Cardiac muscle cell (in vitro differentiated cells and primary cell): ENCODE results near the gene ESPN. TPM values are rescaled to one million over a fixed set of nuclear protein-coding genes. Genes with fewer than 3 reads are reported as not detected.

Experiments
- DNase-seq, 2 donors: peaks; one replicate each; pipeline versions ENCODE4 v3.0.0 to v3.0.0-alpha.2; 2010 to 2017; ENCODE audit warnings: low read depth in 1 of 2, low spot score in 1 of 2
- H3K27ac ChIP-seq: fragments of 200-600 bp; sonication (generic); 2 replicates; pipeline ENCODE4 v1.5.1; 2016
- H3K27me3 ChIP-seq: fragments of 200-600 bp; sonication (generic); 2 replicates; pipeline ENCODE4 v1.6.0; 2016; ENCODE audit warnings: control low read depth
- H3K36me3 ChIP-seq: fragments of 200-600 bp; sonication (generic); 2 replicates; pipeline ENCODE4 v1.5.1; 2016; ENCODE audit warnings: control low read depth
- H3K4me1 ChIP-seq: fragments of 200-600 bp; sonication (generic); 2 replicates; pipeline ENCODE4 v1.8.1; 2017; ENCODE audit warnings: low read depth, mild to moderate bottlenecking, mixed run types
- H3K4me3 ChIP-seq: fragments of 200-600 bp; sonication (generic); 2 replicates; pipeline ENCODE4 v1.5.1; 2016; ENCODE audit warnings: mild to moderate bottlenecking
- H3K9me3 ChIP-seq: fragments of 200-600 bp; sonication (generic); 2 replicates; pipeline ENCODE4 v1.5.1; 2017; ENCODE audit warnings: low read depth, mild to moderate bottlenecking, control low read depth
- polyA plus RNA-seq: library from polyadenylated mRNA; unstranded; fragments of >200 nt; fragmentation: Nextera tagmentation; extraction: Ambion mirVana; gene quantifications from 2 replicates; pipeline ENCODE4 v1.2.1, GENCODE V29; 2016
- total RNA-seq: library from RNA; depleted of rRNA; stranded (reverse); fragments of >200 nt; gene quantifications from 2 replicates; pipeline ENCODE4 v1.2.3, GENCODE V29; 2016
- TF ChIP-seq, protein P1 (sequence below): IDR thresholded peaks from 2 replicates; pipeline ENCODE4 v1.5.1; 2012; ENCODE audit warnings: low read depth, mild to moderate bottlenecking, low read length

ESPN gene
- total and polyA plus RNA-seq, 2 experiments from 2014 or later: 8.0 to 18.1 TPM

DNA sequence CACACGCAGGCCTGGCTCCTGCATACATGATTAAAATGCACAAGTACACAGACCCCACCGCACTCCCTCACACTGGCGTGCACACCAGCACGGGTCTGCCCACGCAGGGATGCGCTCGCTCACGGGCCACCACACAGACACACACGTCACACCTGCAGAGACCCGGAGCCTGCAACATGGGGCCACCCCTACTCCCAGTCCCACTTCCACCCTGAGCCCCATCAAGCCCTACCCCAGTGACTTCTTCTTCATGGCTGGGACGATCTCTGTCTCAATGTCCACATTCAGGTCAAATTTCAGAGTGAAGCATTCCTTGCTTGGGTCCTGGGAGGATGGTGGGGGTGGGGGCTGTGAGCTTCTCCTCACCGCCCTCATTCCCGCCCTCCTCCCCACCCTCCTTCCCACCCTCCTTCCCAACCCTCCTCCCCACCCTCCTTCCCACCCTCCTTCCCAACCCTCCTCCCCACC is 50.3 kb downstream of the ESPN start:
- TF ChIP-seq, protein P1, sequence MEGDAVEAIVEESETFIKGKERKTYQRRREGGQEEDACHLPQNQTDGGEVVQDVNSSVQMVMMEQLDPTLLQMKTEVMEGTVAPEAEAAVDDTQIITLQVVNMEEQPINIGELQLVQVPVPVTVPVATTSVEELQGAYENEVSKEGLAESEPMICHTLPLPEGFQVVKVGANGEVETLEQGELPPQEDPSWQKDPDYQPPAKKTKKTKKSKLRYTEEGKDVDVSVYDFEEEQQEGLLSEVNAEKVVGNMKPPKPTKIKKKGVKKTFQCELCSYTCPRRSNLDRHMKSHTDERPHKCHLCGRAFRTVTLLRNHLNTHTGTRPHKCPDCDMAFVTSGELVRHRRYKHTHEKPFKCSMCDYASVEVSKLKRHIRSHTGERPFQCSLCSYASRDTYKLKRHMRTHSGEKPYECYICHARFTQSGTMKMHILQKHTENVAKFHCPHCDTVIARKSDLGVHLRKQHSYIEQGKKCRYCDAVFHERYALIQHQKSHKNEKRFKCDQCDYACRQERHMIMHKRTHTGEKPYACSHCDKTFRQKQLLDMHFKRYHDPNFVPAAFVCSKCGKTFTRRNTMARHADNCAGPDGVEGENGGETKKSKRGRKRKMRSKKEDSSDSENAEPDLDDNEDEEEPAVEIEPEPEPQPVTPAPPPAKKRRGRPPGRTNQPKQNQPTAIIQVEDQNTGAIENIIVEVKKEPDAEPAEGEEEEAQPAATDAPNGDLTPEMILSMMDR: no peak
- H3K27ac ChIP-seq: no peak overlapping the region
- DNase-seq: no peak

GRCh38 chr1:6475381-6476133 is 51.0 kb downstream of the ESPN start:
- TF ChIP-seq, protein P1: peak; percentile 91
- Histone ChIP-seq H3K27ac (no peak overlapping the region), H3K36me3 (no peaks in the 10 kb centered on the region), H3K4me1 (no peaks in the 10 kb centered on the region), H3K27me3 (no peaks in the 10 kb centered on the region), H3K4me3 (no peak overlapping the region), H3K9me3 (no peaks in the 10 kb centered on the region)
- peak in 1 of 2 donors; percentile 66 for DNase-seq

More for the DNA sequence above, 50.3 kb downstream of the ESPN start:
- Histone ChIP-seq H3K4me1 (no peaks in the 10 kb centered on the region), H3K36me3 (peaks cover 7% of the 10 kb centered on the region), H3K27me3 (no peaks in the 10 kb centered on the region), H3K9me3 (no peaks in the 10 kb centered on the region), H3K4me3 (no peak overlapping the region)

DNA sequence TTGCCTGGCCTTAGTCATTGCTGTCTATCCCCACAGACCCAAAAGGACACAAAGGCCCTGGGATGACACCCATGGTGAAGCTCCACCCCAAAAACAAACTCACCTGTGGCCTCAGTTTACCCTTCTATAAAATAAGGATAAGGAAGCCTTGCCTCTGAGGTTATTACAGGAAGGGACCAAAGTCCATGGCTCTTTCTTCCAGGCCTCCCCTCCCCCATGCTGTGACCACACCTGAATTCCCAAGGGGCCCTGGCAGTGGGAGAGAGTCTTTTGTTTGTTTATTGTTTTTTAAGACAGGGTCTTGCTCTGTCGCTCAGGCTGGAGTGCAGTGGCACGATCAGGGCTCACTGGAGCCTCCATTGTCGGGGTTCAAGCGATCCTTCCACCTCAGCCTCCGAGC is 51.9 kb downstream of the ESPN start:
- Histone ChIP-seq H3K27ac (no peak overlapping the region), H3K9me3 (no peaks in the 10 kb centered on the region), H3K4me3 (no peak overlapping the region), H3K36me3 (no peaks in the 10 kb centered on the region), H3K4me1 (no peaks in the 10 kb centered on the region), H3K27me3 (no peaks in the 10 kb centered on the region)
- TF ChIP-seq, protein P1: no peak
- DNase-seq: no peak

- Histone ChIP-seq H3K27me3 (no peaks in the 10 kb centered on the region), H3K4me1 (no peaks in the 10 kb centered on the region), H3K36me3 (no peaks in the 10 kb centered on the region), H3K4me3 (no peak overlapping the region), H3K27ac (peak overlapping the region; percentile 26), H3K9me3 (no peaks in the 10 kb centered on the region)
- TF ChIP-seq, protein P1: no peak
- no peak for DNase-seq
Observed at GRCh38 chr1:6477039-6477820, 52.7 kb downstream of the ESPN start.

GRCh38 chr1:6481820-6482219 is 57.2 kb downstream of the ESPN start:
- Histone ChIP-seq H3K9me3 (no peaks in the 10 kb centered on the region), H3K27ac (no peak overlapping the region), H3K4me3 (no peak overlapping the region), H3K27me3 (peaks cover 30% of the 10 kb centered on the region), H3K4me1 (no peaks in the 10 kb centered on the region), H3K36me3 (no peaks in the 10 kb centered on the region)
- TF ChIP-seq, protein P1: no peak
- DNase-seq: no peak
